ENCODE measurements around the gene CCDC179. TPM values are rescaled to one million over a fixed set of nuclear protein-coding genes. Genes with fewer than 3 reads are reported as not detected.

Gene CCDC179
- total RNA-seq = not detected
- polyA plus RNA-seq = not detected

DNA sequence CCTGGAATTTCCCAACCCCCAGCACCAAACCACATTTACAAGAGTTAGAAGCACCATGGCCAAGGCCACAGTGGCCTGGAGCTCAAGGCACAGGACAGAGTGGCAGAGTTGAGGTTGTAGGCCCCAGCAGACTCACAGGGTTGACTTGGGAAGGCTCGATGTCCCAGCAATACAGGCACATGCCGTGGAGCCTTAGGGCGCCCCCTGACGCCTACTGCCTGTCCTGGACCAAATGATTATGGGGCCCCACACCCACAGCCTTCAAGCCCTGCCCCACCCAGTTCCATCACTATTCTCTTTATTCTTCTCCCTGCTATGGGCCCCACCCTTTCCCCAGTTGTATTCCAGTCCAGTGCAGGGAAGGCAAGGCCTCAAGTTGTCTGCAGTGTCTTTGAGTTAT, at the start of gene CCDC179:
TSS of gene CCDC179 (minus strand) at position 234 of the 400 bp plus-strand sequence. CDS start at position 181, 53 bp downstream.
- Histone ChIP-seq H3K36me3 (ENCODE audit: control insufficient read depth, insufficient read depth, low read length) (no peaks in the 10 kb centered on the region), H3K9me3 (ENCODE audit: control insufficient read depth in 2 of 2, low read length in 2 of 2) (no peaks in the 10 kb centered on the region), H3K4me3 (ENCODE audit: low read depth, low read length) (no peak within 1 kb of the TSS), H3K27me3 (ENCODE audit: control insufficient read depth, insufficient read depth, low read length) (no peaks in the 10 kb centered on the region), H3K4me1 (ENCODE audit: control insufficient read depth, insufficient read depth, low read length, poor library complexity, severe bottlenecking) (no peaks in the 10 kb centered on the region), H3K27ac (ENCODE audit: insufficient read depth, low read length, poor library complexity, severe bottlenecking) (no peak within 1 kb of the TSS)
- Mint-ChIP-seq H3K27ac (no peak within 1 kb of the TSS), H3K4me1 (no peaks in the 10 kb centered on the region), H3K9me3 (peaks cover 0 to 4% (median 0%) of the 10 kb centered on the region in 7 donors), H3K4me3 (no peak within 1 kb of the TSS), H3K36me3 (peaks cover 3% of the 10 kb centered on the region), H3K27me3 (no peaks in the 10 kb centered on the region)
- ATAC-seq (ENCODE audit: low read depth in 2 of 2) (no peak), DNase-seq (no peak)

DNA sequence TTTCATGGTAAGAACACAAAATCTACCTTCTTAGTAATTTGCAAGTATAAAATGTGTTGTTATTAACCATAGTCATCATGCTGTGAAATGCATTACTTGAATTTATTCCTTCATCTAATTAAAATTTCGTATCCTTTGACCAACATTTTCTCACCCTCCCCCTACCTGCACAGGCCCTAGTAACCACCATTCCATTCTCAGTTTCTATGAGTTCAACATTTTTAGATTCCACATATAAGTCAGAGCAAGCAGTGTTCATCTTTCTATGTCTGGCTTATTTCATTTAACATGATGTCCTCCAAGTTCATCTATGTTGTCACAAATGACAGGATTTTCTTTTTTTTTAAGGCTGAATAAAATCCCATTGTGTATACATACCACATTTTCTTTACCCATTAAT, 43.5 kb upstream of the CCDC179 start:
- no peak overlapping the region for H3K4me3 Mint-ChIP-seq
- H3K4me1 Mint-ChIP-seq = no peaks in the 10 kb centered on the region
- H3K36me3 ChIP-seq (ENCODE audit: control insufficient read depth, insufficient read depth, low read length) = no peaks in the 10 kb centered on the region
- no peaks in the 10 kb centered on the region for H3K9me3 ChIP-seq (ENCODE audit: control insufficient read depth in 2 of 2, low read length in 2 of 2)
- no peaks in the 10 kb centered on the region for H3K27me3 ChIP-seq (ENCODE audit: control insufficient read depth, insufficient read depth, low read length)
- peaks cover 0 to 9% (median 6%) of the 10 kb centered on the region in 7 donors for H3K9me3 Mint-ChIP-seq
- H3K36me3 Mint-ChIP-seq = no peaks in the 10 kb centered on the region
- ATAC-seq (ENCODE audit: low read depth in 2 of 2) (no peak), DNase-seq (no peak)
- no peak overlapping the region for H3K4me3 ChIP-seq (ENCODE audit: low read depth, low read length)
- H3K27me3 Mint-ChIP-seq = no peaks in the 10 kb centered on the region
- no peak overlapping the region for H3K27ac Mint-ChIP-seq
- H3K27ac ChIP-seq (ENCODE audit: insufficient read depth, low read length, poor library complexity, severe bottlenecking) = no peak overlapping the region
- H3K4me1 ChIP-seq (ENCODE audit: control insufficient read depth, insufficient read depth, low read length, poor library complexity, severe bottlenecking) = no peaks in the 10 kb centered on the region

DNA sequence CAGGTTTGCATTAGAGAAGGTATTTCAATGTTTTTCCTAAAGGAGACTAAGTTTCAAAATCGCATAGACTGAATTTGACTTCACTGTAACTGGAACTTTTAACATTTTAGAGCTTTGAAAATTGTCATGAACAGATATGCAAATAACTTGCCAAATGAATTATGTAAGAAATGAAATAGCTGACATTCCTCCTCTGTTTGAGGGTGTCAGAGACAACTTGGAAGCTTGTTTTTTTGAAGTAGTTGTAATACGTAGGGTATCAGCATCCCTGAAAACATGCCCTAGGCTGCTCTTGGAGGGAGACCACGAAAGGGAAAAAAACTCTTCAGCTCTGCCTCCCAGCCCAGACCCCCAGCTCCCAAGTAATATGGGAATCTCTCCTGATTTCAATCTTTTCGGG, 41.3 kb upstream of the CCDC179 start:
- DNase-seq (no peak), ATAC-seq (ENCODE audit: low read depth in 2 of 2) (no peak)
- H3K4me3 ChIP-seq (ENCODE audit: low read depth, low read length) = no peak overlapping the region
- no peaks in the 10 kb centered on the region for H3K27me3 ChIP-seq (ENCODE audit: control insufficient read depth, insufficient read depth, low read length)
- no peaks in the 10 kb centered on the region for H3K4me1 ChIP-seq (ENCODE audit: control insufficient read depth, insufficient read depth, low read length, poor library complexity, severe bottlenecking)
- no peak overlapping the region for H3K4me3 Mint-ChIP-seq
- no peaks in the 10 kb centered on the region for H3K27me3 Mint-ChIP-seq
- H3K4me1 Mint-ChIP-seq = no peaks in the 10 kb centered on the region
- H3K27ac ChIP-seq (ENCODE audit: insufficient read depth, low read length, poor library complexity, severe bottlenecking) = no peak overlapping the region
- no peaks in the 10 kb centered on the region for H3K9me3 ChIP-seq (ENCODE audit: control insufficient read depth in 2 of 2, low read length in 2 of 2)
- H3K9me3 Mint-ChIP-seq = peaks cover 0 to 9% (median 2%) of the 10 kb centered on the region in 7 donors
- no peaks in the 10 kb centered on the region for H3K36me3 ChIP-seq (ENCODE audit: control insufficient read depth, insufficient read depth, low read length)
- no peak overlapping the region for H3K27ac Mint-ChIP-seq
- H3K36me3 Mint-ChIP-seq = no peaks in the 10 kb centered on the region

DNA sequence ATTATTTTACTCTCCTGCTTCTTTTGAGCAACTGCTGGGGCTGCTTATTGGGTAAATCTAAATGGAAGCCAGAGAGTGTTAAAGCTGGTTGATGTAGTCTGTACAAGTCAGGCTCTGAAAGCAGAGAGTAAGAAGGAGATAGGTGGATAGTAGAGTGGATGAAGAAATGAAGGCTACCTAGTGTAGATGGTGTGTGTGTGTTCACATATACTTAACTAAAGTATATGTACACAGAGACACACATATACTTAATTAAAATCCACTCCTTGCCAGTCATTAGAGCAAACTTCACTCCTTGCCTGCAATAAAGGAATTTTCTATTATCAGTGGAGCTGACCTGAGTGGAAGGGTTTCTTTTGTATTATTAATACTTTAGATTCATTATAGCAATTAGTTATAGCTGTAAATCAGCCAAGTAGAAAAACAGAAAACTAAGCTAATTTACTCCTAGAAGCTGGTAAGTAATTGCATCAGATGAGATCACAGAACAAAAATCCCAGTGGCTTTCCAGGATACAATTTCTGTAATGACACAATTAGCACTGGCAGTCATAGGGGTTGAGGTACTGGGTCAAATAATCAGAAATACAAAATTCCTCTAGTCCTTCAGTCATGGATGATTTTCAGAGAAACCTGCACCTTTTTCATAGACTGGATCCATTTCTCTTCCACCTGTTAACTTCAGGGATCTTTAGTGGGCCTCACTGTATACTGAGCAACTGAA, 40.7 kb upstream of the CCDC179 start:
- H3K27me3 ChIP-seq (ENCODE audit: control insufficient read depth, insufficient read depth, low read length) = no peaks in the 10 kb centered on the region
- H3K4me1 ChIP-seq (ENCODE audit: control insufficient read depth, insufficient read depth, low read length, poor library complexity, severe bottlenecking) = no peaks in the 10 kb centered on the region
- H3K9me3 ChIP-seq (ENCODE audit: control insufficient read depth in 2 of 2, low read length in 2 of 2) = no peaks in the 10 kb centered on the region
- no peaks in the 10 kb centered on the region for H3K36me3 Mint-ChIP-seq
- no peaks in the 10 kb centered on the region for H3K27me3 Mint-ChIP-seq
- H3K4me3 Mint-ChIP-seq = no peak overlapping the region
- peaks cover 0 to 7% (median 0%) of the 10 kb centered on the region in 7 donors for H3K9me3 Mint-ChIP-seq
- H3K36me3 ChIP-seq (ENCODE audit: control insufficient read depth, insufficient read depth, low read length) = no peaks in the 10 kb centered on the region
- ATAC-seq (ENCODE audit: low read depth in 2 of 2) = no peak
- no peaks in the 10 kb centered on the region for H3K4me1 Mint-ChIP-seq
- DNase-seq = no peak
- H3K4me3 ChIP-seq (ENCODE audit: low read depth, low read length) = no peak overlapping the region
- no peak overlapping the region for H3K27ac Mint-ChIP-seq
- H3K27ac ChIP-seq (ENCODE audit: insufficient read depth, low read length, poor library complexity, severe bottlenecking) = no peak overlapping the region

DNA sequence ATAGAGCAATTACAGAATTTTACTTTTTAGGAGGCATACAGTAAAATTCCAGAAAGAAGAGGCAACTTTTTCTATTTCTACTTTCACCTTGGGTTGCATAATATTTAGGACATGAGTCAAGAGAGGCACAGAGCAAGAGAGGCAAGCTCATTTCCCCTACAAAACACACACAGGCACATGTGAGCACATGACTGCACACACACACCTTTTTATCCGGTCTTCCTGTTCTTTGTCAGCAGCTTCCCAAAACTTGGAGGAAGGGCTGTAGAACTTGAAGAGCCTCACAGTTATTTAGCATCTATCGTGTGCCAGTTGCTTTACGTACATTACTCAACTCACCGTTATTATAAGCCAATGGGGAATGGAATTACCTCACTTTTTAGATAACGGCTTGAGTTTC, 37.8 kb upstream of the CCDC179 start:
- H3K27ac Mint-ChIP-seq = peak overlapping the region in 1 of 3 donors; percentile 62
- no peaks in the 10 kb centered on the region for H3K4me1 Mint-ChIP-seq

DNA sequence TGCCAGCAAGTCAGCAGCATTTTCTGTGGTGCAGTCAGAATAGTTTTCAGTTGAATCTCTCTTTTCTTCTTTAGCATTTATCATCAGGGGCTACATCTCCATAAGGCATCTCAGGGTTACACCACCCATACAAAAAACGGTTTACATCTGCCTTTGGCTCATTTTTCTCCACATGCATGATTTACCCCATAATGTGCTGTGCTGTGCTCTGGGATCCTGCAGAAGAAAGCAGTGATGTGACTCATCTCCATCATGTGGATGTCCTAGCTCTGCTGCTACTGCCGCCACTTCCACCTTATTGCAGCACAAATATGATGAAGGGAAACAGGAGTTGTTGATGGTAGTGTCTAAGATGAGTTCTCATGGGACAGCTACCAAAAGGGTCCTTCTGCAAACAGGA, 30.0 kb upstream of the CCDC179 start:
- Histone ChIP-seq H3K27ac (ENCODE audit: insufficient read depth, low read length, poor library complexity, severe bottlenecking) (no peak overlapping the region), H3K4me1 (ENCODE audit: control insufficient read depth, insufficient read depth, low read length, poor library complexity, severe bottlenecking) (no peaks in the 10 kb centered on the region), H3K36me3 (ENCODE audit: control insufficient read depth, insufficient read depth, low read length) (no peaks in the 10 kb centered on the region), H3K4me3 (ENCODE audit: low read depth, low read length) (no peak overlapping the region), H3K27me3 (ENCODE audit: control insufficient read depth, insufficient read depth, low read length) (no peaks in the 10 kb centered on the region), H3K9me3 (ENCODE audit: control insufficient read depth in 2 of 2, low read length in 2 of 2) (no peaks in the 10 kb centered on the region)
- H3K4me3 Mint-ChIP-seq = no peak overlapping the region
- no peak overlapping the region for H3K27ac Mint-ChIP-seq
- H3K36me3 Mint-ChIP-seq = no peaks in the 10 kb centered on the region
- H3K9me3 Mint-ChIP-seq = peaks cover 0 to 2% (median 0%) of the 10 kb centered on the region in 7 donors
- ATAC-seq (ENCODE audit: low read depth in 2 of 2) (no peak), DNase-seq (no peak)
- H3K27me3 Mint-ChIP-seq = no peaks in the 10 kb centered on the region
- H3K4me1 Mint-ChIP-seq = no peaks in the 10 kb centered on the region

More for the DNA sequence above, 37.8 kb upstream of the CCDC179 start:
- Mint-ChIP-seq H3K9me3 (peaks cover 0 to 2% (median 0%) of the 10 kb centered on the region in 7 donors), H3K4me3 (no peak overlapping the region), H3K27me3 (no peaks in the 10 kb centered on the region), H3K36me3 (no peaks in the 10 kb centered on the region)
- Histone ChIP-seq H3K4me3 (ENCODE audit: low read depth, low read length) (no peak overlapping the region), H3K4me1 (ENCODE audit: control insufficient read depth, insufficient read depth, low read length, poor library complexity, severe bottlenecking) (no peaks in the 10 kb centered on the region), H3K36me3 (ENCODE audit: control insufficient read depth, insufficient read depth, low read length) (no peaks in the 10 kb centered on the region), H3K27me3 (ENCODE audit: control insufficient read depth, insufficient read depth, low read length) (no peaks in the 10 kb centered on the region), H3K27ac (ENCODE audit: insufficient read depth, low read length, poor library complexity, severe bottlenecking) (no peak overlapping the region), H3K9me3 (ENCODE audit: control insufficient read depth in 2 of 2, low read length in 2 of 2) (no peaks in the 10 kb centered on the region)
- ATAC-seq (ENCODE audit: low read depth in 2 of 2) (no peak), DNase-seq (no peak)

DNA sequence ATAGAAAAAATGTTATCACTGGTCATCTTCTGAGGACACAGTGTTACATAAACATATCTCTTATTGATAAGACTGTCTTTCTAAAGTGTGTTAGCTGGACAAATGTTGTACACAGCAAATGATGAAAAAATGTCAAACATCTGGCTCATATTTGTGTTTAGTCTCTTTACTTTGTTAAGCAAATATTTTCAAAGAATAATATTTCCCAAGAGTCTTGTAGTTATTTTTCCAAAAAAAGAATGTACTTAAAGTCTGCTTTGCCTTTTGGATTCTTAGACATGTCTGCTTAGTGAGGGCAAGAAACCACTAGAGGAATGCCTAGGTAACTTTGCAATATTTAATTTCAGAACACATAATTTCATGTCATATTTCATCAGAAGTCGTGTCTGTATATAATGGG, 23.9 kb upstream of the CCDC179 start:
- no peaks in the 10 kb centered on the region for H3K9me3 Mint-ChIP-seq
- H3K36me3 Mint-ChIP-seq = no peaks in the 10 kb centered on the region
- no peak for ATAC-seq (ENCODE audit: low read depth in 2 of 2)
- peaks cover 4% of the 10 kb centered on the region for H3K27me3 Mint-ChIP-seq
- Histone ChIP-seq H3K9me3 (ENCODE audit: control insufficient read depth in 2 of 2, low read length in 2 of 2) (no peaks in the 10 kb centered on the region), H3K4me3 (ENCODE audit: low read depth, low read length) (no peak overlapping the region), H3K4me1 (ENCODE audit: control insufficient read depth, insufficient read depth, low read length, poor library complexity, severe bottlenecking) (no peaks in the 10 kb centered on the region), H3K27me3 (ENCODE audit: control insufficient read depth, insufficient read depth, low read length) (no peaks in the 10 kb centered on the region), H3K27ac (ENCODE audit: insufficient read depth, low read length, poor library complexity, severe bottlenecking) (no peak overlapping the region), H3K36me3 (ENCODE audit: control insufficient read depth, insufficient read depth, low read length) (no peaks in the 10 kb centered on the region)
- no peak overlapping the region for H3K27ac Mint-ChIP-seq
- H3K4me3 Mint-ChIP-seq = no peak overlapping the region
- DNase-seq = no peak
- no peaks in the 10 kb centered on the region for H3K4me1 Mint-ChIP-seq

DNA sequence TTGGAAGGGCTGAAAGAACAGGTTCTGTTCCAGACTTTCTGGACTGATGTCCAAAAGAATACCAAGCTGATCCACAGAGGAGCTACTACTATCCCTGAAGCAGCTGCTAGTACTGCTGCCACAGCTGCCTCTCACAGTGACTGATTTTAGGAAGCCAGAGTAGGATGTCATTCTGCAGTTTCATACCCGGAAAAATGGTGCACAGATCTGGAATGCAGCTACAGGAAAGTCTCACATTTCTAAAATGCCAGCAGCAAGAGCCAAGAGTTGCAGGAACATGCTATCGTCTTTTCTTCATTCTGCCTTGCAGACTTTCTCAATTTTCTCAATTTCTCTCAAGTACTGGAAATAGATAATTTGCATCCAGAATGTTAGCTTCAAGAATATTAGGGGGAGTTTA, 19.4 kb upstream of the CCDC179 start:
- no peak for ATAC-seq (ENCODE audit: low read depth in 2 of 2)
- no peaks in the 10 kb centered on the region for H3K27me3 Mint-ChIP-seq
- H3K4me1 Mint-ChIP-seq = no peaks in the 10 kb centered on the region
- no peak overlapping the region for H3K27ac Mint-ChIP-seq
- no peaks in the 10 kb centered on the region for H3K36me3 ChIP-seq (ENCODE audit: control insufficient read depth, insufficient read depth, low read length)
- no peaks in the 10 kb centered on the region for H3K9me3 ChIP-seq (ENCODE audit: control insufficient read depth in 2 of 2, low read length in 2 of 2)
- no peaks in the 10 kb centered on the region for H3K9me3 Mint-ChIP-seq
- H3K4me1 ChIP-seq (ENCODE audit: control insufficient read depth, insufficient read depth, low read length, poor library complexity, severe bottlenecking) = no peaks in the 10 kb centered on the region
- H3K4me3 Mint-ChIP-seq = no peak overlapping the region
- no peaks in the 10 kb centered on the region for H3K36me3 Mint-ChIP-seq
- no peak for DNase-seq
- H3K27me3 ChIP-seq (ENCODE audit: control insufficient read depth, insufficient read depth, low read length) = no peaks in the 10 kb centered on the region
- no peak overlapping the region for H3K4me3 ChIP-seq (ENCODE audit: low read depth, low read length)
- H3K27ac ChIP-seq (ENCODE audit: insufficient read depth, low read length, poor library complexity, severe bottlenecking) = no peak overlapping the region
